IPS-NIHi7 (cell line): Measurements from ENCODE around the gene ADRM1.
A peak's percentile ranks its signal among the peaks of the same experiment; 100 is the strongest.

Experiments
- DNase-seq: peaks from one replicate; pipeline ENCODE4 v3.0.0; 2012; ENCODE audit warnings: mixed read lengths; ENCODE audit errors: extremely low spot score

The ADRM1 gene

DNA sequence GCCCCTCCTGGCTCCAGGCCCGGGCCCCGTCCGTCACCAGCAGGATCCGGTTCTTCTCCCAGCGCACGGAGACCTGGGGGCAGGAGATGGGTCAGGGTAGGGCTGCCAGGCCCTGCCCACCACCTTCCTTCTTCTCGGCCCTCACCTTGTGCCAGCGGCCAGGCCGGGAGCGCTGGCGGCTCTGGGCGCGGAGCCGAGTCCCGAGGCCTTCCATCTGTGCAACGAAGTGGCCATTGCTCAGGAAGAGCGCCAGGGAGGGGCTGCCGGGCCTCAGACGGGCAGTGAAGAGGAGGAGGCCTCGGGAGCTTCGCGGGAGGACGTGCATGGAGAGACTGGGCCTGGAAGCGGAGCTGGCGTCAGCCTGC lies 7.9 kb downstream of the ADRM1 start:
- no peak for DNase-seq

DNA sequence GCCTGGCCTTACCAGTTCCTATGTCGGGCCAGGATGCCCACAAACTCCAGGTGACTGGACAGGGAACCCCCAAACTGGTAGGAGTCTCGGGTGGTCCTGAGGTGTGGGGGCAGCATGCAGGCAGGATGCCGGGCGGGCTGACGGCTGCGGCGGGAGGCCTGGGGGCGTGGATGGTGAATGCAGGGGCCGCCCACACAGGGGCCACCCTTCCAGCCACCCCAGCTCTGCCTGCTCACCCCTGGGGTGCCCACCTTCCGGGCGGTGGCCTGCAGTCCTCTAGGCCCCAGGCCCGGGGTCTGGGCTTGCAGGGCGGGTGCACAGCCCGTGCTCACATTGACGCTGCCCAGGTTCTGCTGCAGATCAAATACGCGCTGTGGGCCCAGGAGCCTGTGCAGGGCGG lies 8.4 kb downstream of the ADRM1 start:
- DNase-seq = no peak

DNA sequence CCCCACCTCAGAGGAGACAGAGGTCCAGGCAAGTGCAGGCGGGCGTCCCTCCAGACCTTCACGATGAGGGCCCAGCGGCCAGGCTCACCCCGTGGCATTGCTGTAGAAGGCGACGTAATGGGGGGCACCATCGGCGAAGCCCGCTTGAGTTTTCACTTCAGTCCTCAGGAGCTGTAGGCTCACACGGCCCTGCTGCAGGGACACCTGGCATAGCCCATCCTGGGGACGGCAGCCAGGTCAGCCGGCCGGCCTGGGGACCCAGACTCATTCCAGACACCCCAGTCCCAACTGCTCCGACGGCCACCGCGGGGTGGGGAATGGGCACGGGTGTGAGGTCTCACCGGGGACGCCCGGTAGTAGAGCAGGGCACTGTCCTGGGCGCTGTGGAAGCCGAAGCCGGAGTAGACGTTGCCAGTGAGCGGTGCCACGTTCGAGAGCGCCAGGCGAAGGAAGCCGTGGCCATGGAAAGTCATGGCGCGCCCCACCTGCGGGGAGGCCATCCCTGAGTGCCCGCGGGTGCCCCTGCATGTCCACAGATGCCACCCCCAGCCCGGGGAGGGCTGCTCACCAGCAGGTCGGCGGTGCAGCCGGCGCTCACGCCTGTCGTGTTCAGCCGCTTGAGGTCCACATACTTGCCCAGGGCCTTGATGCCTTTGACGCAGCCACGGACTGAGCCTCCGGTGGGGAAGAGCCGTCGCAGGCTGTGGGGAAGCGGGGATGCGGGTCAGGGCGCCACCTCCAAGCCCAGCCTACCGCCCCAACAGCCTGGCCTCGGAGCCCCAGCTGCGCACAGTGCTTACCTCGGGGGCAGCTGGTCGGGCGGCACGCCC lies 9.2 kb downstream of the ADRM1 start:
- no peak for DNase-seq

DNA sequence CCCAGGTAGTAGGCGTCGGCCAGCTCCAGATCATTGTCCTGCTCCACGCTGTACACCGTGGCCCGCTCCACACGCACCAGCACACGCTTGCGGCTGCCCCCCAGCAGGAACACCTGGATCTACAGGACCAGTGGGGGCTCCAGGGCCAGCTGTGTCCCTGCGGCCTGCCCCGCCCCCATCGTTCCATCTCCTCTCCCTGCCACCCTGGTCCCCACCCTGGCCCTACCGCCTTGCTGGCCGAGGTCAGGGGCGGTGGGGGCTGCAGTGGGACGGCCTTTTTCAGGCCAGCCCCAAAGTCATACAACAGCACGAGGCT lies 9.8 kb downstream of the ADRM1 start:
- DNase-seq = no peak

DNA sequence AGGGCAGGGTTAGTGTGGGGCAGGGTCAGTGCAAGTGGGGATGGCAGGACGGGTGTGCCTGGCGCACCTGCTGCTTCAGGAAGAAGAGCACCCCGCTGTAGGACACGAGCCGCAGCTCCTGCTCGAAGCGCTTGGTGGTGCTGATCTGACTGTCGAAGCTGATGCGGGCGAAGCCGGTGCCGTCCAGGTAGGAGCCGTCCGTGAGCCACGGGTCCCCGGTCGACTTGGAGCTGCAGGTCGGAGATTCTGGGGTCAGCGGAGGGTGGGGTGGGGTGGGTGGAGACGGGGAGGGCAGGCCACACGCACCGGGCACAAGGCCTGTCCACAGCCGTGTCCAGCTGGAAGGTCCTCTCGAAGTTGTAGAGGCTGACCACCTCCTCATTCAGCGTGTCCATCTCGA lies 10.2 kb downstream of the ADRM1 start:
- DNase-seq = no peak

DNA sequence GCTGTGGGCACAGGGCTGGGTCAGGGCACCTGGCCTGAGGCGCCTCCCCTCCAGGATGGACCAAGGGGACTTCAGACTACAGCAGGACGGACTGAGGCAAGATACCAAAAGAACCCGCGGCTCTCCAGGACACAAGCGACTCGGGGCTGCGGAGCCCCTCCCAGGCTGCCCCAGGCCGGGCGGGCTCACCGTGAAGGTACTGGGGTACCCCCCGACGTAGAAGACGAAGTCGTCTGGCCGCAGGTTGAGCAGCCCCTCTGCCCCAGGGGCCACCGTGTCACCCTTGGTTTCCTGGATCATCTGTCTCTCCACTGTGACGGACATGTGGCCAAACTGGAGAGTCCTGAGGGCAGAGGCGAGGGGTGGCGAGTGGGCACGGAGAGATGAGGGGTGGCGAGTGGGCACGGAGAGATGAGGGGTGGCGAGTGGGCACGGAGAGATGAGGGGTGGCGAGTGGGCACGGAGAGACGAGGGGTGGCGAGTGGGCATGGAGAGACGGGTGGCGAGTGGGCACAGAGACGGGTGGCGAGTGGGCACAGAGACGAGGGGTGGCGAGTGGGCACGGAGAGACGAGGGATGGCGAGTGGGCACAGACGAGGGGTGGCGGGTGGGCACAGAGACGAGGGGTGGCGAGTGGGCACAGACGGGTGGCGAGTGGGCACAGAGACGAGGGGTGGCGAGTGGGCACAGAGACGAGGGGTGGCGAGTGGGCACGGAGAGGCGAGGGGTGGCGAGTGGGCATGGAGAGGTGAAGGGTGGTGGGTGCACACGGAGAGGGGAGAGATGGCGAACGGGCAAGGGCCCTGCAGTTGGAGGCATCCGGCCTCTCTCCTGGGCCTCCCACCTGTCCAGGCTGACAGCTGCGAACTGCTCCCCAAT lies 10.9 kb downstream of the ADRM1 start:
- DNase-seq = no peak

DNA sequence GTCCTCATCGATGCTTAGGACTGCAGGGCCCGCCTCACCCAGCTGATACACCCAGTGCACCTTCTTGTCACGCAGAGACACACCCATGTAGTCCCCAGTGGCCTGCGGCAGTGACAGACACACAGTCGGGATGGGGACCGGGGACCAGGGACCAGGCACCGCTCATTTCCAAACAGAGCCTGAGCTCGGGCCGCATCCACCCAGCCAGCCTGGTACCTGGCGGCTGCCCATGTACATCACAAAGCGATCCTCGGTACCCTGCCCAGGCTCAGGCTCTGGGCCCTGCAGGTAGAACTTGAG lies 11.5 kb downstream of the ADRM1 start:
- no peak for DNase-seq

DNA sequence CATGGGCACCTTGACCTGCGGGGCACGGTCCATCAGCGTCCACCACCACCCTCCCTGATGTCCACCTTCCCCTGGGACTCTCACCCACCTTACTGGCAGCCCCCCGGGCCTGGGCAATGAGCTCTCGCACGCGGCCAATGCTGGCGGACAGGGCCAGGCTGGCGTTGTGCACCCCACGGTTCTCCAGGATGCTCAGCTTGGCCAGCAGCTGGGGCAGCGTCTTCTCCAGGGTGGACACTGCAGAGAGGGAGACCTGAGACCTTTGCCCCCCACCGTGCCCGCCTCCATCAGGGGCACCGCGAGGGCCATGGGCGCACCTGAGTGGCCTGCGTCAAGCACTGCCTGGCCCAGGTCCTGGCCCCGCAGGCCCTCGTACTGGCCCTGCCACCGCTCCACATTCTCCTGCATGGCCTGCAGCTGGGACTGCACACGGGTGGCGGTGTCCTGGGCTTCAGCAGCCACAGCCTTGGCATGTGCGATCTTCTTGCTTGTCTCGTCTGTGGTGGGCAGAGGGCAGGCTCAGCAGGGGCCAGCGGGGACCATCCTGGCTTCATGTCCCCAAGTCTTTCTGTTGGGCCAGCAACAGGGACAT lies 12.0 kb downstream of the ADRM1 start:
- DNase-seq = no peak

DNA sequence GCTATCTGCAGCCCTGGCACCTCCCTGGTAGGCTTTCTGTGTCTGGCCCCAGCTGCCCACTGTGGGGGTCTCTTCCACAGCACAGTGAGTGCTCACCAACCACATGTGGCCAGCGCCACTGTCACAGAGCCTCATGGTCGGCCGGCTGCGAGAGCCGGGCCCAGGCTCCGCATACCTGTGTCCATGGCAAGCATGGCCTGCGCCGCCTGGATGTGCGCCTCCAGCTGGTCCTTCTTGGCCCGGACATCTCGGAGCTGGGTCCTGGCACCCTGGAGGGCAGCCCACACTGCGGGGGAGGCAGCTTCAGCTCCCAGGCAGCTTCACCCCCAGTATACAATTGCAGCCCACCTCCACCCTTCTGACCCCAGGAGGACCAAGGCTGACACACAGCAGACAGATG lies 13.0 kb downstream of the ADRM1 start:
- no peak for DNase-seq

DNA sequence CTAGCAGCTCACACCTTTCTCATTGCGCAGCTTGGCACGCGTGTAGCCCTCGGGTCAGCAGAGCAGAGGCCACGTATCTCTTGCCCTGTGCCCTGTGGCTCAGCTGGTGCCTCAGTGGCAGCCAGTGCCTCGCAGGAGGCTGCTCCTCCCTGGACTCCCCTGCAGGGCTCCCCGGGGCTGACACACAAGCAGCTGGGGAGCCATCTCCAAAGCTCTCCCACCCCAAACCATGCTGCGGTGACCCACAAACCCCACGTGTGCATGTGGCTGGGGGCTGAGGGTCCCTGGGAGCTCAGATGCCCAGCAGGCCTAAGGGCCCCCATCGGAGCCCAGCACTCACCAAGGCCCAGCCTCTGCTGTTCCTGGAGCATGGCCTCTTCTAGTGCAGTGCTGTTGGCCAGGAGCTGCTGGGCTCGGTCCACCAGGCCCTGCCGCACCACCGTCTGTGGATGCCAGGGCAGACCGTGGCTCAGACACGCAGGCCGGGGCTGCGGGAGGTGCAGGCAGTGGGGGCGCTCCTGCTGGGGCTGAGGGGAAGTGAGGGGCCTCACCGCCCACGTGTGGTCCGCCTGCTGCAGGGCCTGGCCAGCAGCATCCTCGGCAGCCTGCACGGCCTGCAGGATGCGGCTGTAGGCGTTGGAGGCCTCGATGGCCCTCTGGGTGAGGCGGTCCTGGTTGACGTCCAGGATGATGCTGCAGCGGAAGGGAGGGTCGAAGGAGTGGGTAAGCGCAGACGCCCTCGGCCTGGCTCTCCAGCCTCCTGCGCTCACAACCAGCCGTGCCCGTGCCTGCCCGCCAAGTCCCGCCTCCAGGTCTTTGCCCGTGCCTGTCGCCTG lies 13.8 kb downstream of the ADRM1 start:
- no peak for DNase-seq

DNA sequence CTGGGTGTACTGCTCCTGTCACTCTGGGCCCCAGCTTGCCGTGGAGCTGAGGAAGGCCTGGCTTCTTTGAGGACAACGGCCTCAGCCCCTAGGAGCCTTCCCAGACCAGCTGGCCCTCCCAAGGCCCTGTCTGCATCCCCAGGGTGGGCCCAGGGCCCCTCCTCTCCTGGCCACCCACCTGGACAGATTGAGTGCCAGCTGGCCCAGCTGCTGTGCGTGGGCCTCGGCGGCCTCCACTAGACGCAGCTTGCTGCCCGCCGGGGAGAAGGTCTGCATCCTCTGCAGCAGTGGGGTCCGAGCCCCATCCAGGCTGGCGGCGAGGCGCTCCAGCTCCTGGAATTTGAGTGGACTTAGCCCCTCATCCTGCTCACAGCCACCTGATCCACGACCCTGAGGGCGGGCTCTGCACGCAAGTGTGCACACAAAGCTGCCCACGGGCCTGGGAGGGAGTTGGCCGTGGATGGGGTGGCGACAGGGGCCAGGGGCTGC lies 14.4 kb downstream of the ADRM1 start:
- DNase-seq = no peak

DNA sequence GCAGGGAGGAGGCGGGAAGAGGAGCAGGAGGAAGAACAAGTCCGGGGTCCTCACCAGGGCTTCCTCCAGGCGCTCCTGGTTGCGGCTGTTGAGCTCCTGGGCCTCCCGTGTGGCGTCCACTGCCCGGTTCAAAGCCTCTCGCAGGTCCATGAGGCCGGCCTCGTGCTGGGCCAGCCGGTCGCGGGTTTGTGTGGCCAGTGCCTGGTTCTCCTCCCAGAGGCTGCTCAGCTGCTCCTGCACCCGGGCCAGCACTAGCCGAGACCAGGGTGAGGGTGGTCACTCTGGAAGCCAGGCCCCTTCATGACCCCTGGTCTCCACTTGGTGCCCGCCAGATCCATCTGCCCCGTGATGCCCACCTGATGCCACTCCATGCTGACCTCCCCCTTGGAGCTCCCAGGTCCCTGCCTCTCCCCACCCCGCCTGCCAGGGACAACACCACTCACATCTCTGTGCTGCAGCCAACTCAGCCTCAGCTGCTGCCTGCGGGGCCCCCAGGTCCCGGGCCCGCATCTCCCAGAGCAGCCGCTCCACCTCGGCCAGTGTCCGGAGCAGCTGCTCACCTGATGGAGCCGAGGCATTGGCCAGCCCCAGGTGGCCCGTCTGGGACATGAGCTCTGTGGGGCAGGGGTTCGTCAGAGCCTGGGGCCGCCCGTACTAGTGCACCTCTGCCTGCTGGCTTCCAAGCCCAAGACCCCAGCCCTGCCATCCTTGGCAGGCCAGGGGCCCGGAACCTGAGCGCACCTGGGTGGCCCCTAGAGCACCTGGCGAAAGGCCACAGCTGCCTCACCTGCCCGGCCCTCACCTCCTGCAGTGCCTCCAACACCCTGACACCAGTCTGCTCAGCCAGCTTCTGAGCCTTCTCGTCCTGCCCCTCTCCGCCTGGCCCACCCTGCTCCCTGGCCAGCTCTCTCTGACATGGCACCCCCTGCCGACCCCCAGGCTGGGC lies 15.9 kb downstream of the ADRM1 start:
- no peak for DNase-seq

DNA sequence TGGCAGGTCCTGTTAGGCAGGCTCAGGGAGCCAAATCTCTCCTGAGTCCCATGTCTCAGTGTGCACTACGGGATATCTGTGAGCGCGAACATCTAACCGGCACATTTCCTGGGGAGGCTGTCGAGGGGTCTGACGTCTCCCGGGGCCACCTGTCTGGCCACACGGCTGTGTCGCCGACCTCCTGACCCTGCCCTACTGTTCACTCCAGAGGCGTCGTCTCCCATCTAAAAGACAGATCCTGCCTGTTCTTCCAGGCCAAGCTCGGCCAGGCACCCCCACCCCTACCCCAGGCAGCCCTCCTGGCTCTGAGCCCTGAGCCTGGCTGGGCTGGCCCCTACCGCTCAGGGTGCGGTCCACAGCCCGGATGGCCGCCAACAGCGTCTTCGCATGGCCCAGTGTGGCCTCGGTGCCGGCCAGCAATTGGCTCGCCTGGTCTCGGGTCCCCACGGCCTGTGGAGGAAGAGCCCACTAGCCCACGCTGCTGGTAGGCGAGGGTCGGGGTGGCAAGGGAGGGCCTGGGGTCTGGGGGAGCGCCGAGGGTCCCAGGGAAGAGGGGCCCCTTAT lies 16.6 kb downstream of the ADRM1 start:
- no peak for DNase-seq

DNA sequence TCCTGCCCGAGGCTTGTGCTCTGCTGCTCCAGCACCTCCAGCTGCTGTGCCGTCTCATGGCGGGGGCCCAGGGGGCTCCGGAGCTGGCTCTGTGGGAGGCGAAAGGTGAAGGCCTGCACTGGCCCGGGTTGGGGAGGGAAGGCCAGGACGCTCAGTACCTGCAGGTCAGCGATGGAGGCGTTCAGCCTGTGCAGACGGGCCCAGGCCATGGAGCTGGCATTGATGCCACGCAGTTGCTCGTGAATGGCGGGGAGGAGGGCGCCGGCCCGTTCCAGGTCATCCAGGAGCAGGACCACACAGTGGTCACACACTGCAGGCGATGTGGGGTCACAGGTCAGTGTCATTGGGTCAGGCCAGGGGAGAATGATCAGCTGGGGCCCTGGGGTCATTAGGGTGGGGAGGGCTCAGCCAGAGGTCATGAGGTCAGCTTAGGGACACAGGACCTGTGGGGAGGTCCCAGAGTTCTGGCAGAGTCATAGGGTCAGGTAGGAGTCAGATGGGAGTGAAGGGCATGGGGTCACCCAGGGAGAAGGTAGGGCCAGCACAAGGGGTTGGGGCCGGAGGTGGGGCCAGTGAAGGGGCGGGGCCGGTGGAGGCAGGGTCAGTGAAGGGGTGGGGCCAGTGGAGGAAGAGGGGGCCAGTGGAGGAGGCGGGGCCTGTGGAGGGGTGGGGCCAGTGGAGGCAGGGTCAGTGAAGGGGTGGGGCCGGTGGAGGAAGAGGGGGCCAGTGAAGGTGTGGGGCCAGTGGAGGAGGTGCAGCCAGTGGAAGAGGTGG lies 18.0 kb downstream of the ADRM1 start:
- DNase-seq = peak; percentile 61

DNA sequence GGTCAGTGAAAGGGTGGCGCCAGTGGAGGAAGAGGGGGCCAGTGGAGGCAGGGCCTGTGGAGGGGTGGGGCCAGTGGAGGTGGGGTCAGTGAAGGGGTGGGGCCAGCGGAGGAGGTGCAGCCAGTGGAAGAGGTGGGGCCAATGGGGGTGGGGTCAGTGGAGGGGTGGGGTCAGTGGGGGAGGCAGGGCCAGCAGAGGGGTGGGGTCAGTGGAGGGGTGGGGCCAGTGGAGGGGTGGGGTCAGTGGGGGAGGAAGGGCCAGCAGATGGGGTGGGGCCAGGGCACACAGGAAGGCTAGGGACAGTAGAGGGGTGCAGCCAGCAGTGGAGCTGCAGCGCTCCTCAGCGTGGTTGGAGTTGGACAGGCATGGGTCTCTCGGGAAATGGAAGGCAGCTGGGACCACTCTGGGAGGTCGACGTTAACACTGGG lies 18.7 kb downstream of the ADRM1 start:
- peak; percentile 80 for DNase-seq

DNA sequence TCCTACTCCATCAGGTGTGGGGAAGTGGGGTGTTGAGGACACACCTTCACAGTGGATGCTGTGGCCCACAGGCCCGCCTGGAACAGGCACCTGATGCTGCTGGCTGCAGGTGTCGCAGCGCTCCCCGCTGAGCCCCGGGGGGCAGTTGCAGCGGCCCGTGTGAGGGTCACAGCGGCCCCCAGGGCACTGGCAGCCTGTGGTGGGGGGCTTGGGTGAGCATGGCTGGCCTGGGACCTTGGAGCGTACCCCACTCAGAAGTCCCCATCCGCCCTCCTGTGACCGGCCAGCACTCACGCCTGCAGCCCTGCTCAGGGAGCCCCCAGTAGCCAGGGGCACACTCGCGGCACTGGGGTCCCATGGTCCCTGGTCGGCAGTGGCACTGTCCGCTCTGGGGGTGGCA lies 19.2 kb downstream of the ADRM1 start:
- DNase-seq = no peak

DNA sequence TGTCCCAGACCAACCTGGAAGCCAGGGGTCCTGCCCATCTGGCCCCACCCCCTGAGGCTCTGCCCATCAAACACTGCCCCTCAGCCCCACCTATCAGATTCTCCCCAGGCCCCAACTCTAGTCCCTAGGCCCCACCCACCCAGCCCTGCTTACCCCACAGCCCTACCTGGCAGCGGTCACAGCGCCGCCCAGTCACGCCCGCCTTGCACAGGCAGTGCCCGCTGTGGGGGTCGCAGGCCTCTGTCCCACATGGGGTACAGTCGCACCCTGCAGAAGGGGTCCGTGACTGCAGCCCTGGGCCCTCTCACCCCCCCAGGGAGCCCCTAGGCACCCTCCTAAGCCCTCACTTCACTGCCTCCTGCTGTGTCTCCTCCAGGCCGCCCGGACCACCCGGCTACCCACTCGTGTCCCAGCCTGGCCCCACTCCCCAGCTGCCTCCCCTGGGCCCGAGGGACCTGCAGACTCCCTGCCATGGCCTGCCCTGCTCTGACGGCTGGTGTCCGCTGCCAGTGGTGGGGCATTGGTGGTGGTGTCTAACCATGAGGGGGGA lies 19.8 kb downstream of the ADRM1 start:
- DNase-seq = peak; percentile 46

DNA sequence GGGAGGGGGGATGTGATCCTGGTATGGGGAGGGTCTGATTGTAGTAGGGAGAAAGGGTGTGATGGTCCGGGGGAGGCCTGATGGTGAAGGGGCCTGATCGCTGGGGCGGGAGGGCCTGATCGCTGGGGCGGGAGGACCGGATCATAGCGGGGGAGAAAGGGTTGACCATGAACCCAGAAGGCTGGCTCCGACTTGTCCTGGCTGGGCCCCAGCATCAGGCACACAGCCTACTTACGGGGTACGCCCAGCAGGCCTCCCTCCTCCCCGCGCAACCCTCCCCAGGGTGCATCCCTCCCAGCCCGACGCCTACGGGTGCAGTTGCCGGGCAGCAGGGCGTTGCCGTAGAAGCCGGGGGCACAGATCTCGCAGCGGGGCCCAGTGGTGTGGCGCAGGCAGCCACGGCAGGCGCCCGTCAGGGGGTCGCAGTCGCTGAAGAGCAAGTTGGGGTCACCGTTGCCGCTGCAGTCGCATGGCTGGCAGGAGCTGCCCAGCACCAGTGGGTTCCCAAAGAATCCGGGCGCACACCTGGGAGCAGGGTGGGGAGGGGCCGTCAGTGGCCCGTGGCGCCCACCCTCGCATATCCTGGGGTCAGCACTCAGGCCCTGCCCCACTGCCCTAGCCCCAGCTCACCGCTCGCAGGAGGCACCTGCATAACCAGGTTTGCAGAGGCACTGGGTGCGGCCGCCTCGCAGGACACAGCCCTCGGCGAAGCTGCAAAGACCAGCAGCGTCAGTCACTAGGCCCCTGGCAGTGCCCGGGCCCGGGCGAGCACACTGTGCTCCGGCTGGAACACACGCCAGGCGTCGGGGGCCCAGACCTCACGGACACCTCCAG lies 20.6 kb downstream of the ADRM1 start:
- DNase-seq = no peak
